ENCODE data around the gene C15orf39.

Gene C15orf39

GRCh38 chr15:75178171-75178937 lies 23.3 kb upstream of the C15orf39 start (continued):
- TF ChIP-seq ZBTB48 (tag by site-specific recombination; IDR thresholded peaks at IDR 0.05) (no peak), ZEB2 (tag by site-specific recombination; IDR thresholded peaks at IDR 0.05) (no peak)

DNA sequence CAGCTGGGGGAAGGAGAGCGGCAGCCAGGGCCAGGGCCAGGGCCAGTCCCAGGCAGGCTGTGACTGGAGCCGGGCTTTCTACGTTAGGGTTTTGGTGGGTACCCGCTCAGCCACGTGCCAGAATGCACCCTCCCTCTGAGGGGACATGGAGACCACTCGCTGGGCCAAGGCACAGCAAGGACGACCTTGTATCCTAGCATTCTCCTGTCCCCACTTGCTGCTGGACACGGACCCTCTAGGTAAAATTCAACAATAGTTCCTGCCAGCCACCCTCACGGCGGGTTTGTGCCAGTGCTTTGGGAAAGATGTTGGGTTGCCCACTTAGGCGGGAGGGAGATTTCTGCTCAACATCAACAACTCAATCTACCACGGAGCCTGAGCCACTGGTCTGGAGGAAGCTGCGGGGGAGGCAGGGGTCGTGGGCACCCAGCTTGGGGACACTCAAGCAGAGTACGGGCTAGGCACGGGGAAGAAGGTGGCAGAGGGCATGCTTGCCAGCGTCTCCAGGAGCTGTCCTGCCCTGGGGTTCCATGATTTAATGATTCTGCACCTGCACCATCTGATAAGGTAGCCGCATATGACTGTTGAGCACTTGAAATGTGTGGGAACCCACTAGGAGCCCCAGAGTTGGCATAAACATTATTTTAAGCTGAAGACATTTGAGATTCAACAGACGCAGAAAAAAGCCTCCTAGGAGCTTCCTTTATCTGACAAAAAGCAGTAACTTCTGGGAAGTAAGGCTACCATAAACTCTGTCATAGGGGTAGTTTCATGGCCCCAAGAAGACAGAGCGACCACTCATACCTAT lies 22.5 kb upstream of the C15orf39 start:
- ChIA-PET POLR2A (interaction anchor here (0.6 kb wide), 1 partner anchor 20 kb away, joined by 3 read pairs; no protein-coding TSS in a partner anchor), CTCF (interaction anchor here (0.6 to 1.4 kb wide), 4 partner anchors 25 to 402 kb away, joined by 3 to 4 read pairs (median 4); no protein-coding TSS in a partner anchor)
- H3K36me3 ChIP-seq (ENCODE audit: control insufficient read depth in 2 of 2, insufficient read depth in 1 of 2, low read length in 2 of 2): no peaks in the 10 kb centered on the region
- no peak overlapping the region for H3K4me3 ChIP-seq (ENCODE audit: low read depth, low read length)
- peaks cover 16% of the 10 kb centered on the region for H3K4me1 ChIP-seq (ENCODE audit: control insufficient read depth, insufficient read depth, low read length)
- TF ChIP-seq ZNF174 (tag by site-specific recombination; IDR thresholded peaks at IDR 0.05) (no peak), OSR2 (tag by site-specific recombination; IDR thresholded peaks at IDR 0.05) (0 out of 2 replicates have a peak, but pooled peaks have one; percentile 15), GLIS1 (tag by site-specific recombination; IDR thresholded peaks at IDR 0.05) (peak; percentile 19; the same call in 1 of the 2 replicates), ZSCAN30 (tag by site-specific recombination; IDR thresholded peaks at IDR 0.05) (0 out of 2 replicates have a peak, but pooled peaks have one; percentile 15), ZNF830 (tag by site-specific recombination; IDR thresholded peaks at IDR 0.05; ENCODE audit: low read depth) (no peak)
- no peaks in the 10 kb centered on the region for H3K9me3 ChIP-seq (ENCODE audit: control insufficient read depth, insufficient read depth, low read depth, low read length)
- H3K27ac ChIP-seq (ENCODE audit: extremely low read depth, low read depth, low read length): peak overlapping the region; percentile 7; the same call in 1 of the 2 replicates

GRCh38 chr15:75179746-75180140 lies 21.9 kb upstream of the C15orf39 start:
- TF ChIP-seq ZNF184 (tag by site-specific recombination; IDR thresholded peaks at IDR 0.05): no peak
- TF ChIP-seq ZNF501 (tag by site-specific recombination; IDR thresholded peaks at IDR 0.05): no peak
- TF ChIP-seq WT1 (tag by site-specific recombination; IDR thresholded peaks at IDR 0.05): no peak
- no peak for TF ChIP-seq HOXA7 (CRISPR knock-in tag; IDR thresholded peaks at IDR 0.05; ENCODE audit: borderline replicate concordance)
- Histone ChIP-seq H3K36me3 (ENCODE audit: control insufficient read depth in 2 of 2, insufficient read depth in 1 of 2, low read length in 2 of 2) (no peaks in the 10 kb centered on the region), H3K4me1 (ENCODE audit: control insufficient read depth, insufficient read depth, low read length) (peaks cover 16% of the 10 kb centered on the region), H3K4me3 (ENCODE audit: low read depth, low read length) (no peak overlapping the region), H3K27ac (ENCODE audit: extremely low read depth, low read depth, low read length) (peak overlapping the region; percentile 7; the same call in 1 of the 2 replicates), H3K9me3 (ENCODE audit: control insufficient read depth, insufficient read depth, low read depth, low read length) (no peaks in the 10 kb centered on the region)
- POLR2A ChIA-PET: interaction anchor here (0.6 kb wide), 1 partner anchor 19 kb away, joined by 3 read pairs; no protein-coding TSS in a partner anchor
- CTCF ChIA-PET: interaction anchor here (0.6 to 1.4 kb wide), 2 partner anchors 24 to 61 kb away, joined by 3 to 4 read pairs; no protein-coding TSS in a partner anchor

- no peak overlapping the region; the same call in 1 of the 2 replicates for H3K27ac ChIP-seq (ENCODE audit: extremely low read depth, low read depth, low read length)
- peaks cover 16% of the 10 kb centered on the region for H3K4me1 ChIP-seq (ENCODE audit: control insufficient read depth, insufficient read depth, low read length)
- no peak overlapping the region for H3K4me3 ChIP-seq (ENCODE audit: low read depth, low read length)
- no peak for TF ChIP-seq ZNF280D (tag by site-specific recombination; IDR thresholded peaks at IDR 0.05)
- TF ChIP-seq, protein P1, sequence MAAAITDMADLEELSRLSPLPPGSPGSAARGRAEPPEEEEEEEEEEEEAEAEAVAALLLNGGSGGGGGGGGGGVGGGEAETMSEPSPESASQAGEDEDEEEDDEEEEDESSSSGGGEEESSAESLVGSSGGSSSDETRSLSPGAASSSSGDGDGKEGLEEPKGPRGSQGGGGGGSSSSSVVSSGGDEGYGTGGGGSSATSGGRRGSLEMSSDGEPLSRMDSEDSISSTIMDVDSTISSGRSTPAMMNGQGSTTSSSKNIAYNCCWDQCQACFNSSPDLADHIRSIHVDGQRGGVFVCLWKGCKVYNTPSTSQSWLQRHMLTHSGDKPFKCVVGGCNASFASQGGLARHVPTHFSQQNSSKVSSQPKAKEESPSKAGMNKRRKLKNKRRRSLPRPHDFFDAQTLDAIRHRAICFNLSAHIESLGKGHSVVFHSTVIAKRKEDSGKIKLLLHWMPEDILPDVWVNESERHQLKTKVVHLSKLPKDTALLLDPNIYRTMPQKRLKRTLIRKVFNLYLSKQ (tag by site-specific recombination; IDR thresholded peaks at IDR 0.05; ENCODE audit: borderline replicate concordance): no peak
- TF ChIP-seq ZNF571 (tag by site-specific recombination; IDR thresholded peaks at IDR 0.05): no peak
- CTCF ChIA-PET: interaction anchor here (0.7 to 1.3 kb wide), 3 partner anchors 20 to 138 kb away, joined by 3 to 4 read pairs (median 4); partner anchors contain the start of gene C15orf39
- no peaks in the 10 kb centered on the region for H3K9me3 ChIP-seq (ENCODE audit: control insufficient read depth, insufficient read depth, low read depth, low read length)
- H3K36me3 ChIP-seq (ENCODE audit: control insufficient read depth in 2 of 2, insufficient read depth in 1 of 2, low read length in 2 of 2): no peaks in the 10 kb centered on the region
- POLR2A ChIA-PET: interaction anchor here (1.8 kb wide), 1 partner anchor 19 kb away, joined by 8 read pairs; the partner anchor contains the start of gene C15orf39
Observed at GRCh38 chr15:75181780-75182179, 19.9 kb upstream of the C15orf39 start.

Data from HEK293 (cell line).